Renal cortical epithelial cell (primary cell): ENCODE data around the gene SPACA7. TPM values are rescaled to one million over a fixed set of nuclear protein-coding genes. Genes with fewer than 3 reads are reported as not detected.

Source experiments
- DNase-seq: peaks from one replicate; pipeline ENCODE4 v3.0.0-alpha.2; 2011; ENCODE audit warnings: low read depth
- total RNA-seq: library from RNA; depleted of rRNA; stranded (reverse); fragments of >200 nt; gene quantifications from 2 replicates; pipeline ENCODE4 v1.2.3, GENCODE V29; 2014

The SPACA7 gene
- not detected in 2 replicates for total RNA-seq

GRCh38 chr13:112376050-112376681 is at the start of gene SPACA7:
SPACA7 (plus strand) TSS chr13:112376355; CDS start chr13:112376386, 31 bp downstream.
- DNase-seq: no peak

GRCh38 chr13:112326821-112327370 is 49.3 kb upstream of the SPACA7 start:
- DNase-seq: no peak

GRCh38 chr13:112328936-112329335 is 47.2 kb upstream of the SPACA7 start:
- DNase-seq: no peak

- DNase-seq: no peak
These were observed 46.8 kb upstream of the SPACA7 start for GRCh38 chr13:112329376-112329775.

GRCh38 chr13:112330066-112330465 is 46.1 kb upstream of the SPACA7 start:
- no peak for DNase-seq

- DNase-seq: no peak
These were observed 45.4 kb upstream of the SPACA7 start for GRCh38 chr13:112330479-112331381.

GRCh38 chr13:112331675-112332074 is 44.5 kb upstream of the SPACA7 start:
- no peak for DNase-seq

GRCh38 chr13:112332727-112333126 is 43.4 kb upstream of the SPACA7 start:
- DNase-seq: no peak

GRCh38 chr13:112333756-112334543 is 42.2 kb upstream of the SPACA7 start:
- DNase-seq: no peak

- DNase-seq: no peak
These were observed 41.0 kb upstream of the SPACA7 start for GRCh38 chr13:112335135-112335534.

- DNase-seq: no peak
These were observed 34.7 kb upstream of the SPACA7 start for GRCh38 chr13:112341446-112341845.

GRCh38 chr13:112341976-112342735 is 34.0 kb upstream of the SPACA7 start:
- DNase-seq: no peak

- DNase-seq: no peak
These were observed 33.3 kb upstream of the SPACA7 start for GRCh38 chr13:112342841-112343361.

GRCh38 chr13:112343591-112343990 is 32.6 kb upstream of the SPACA7 start:
- DNase-seq: no peak

GRCh38 chr13:112345826-112346172 is 30.4 kb upstream of the SPACA7 start:
- no peak for DNase-seq

GRCh38 chr13:112346173-112346898 is 29.8 kb upstream of the SPACA7 start:
- DNase-seq: no peak

GRCh38 chr13:112346899-112347229 is 29.3 kb upstream of the SPACA7 start:
- DNase-seq: no peak

- no peak for DNase-seq
These were observed 28.2 kb upstream of the SPACA7 start for GRCh38 chr13:112347986-112348385.

- no peak for DNase-seq
These were observed 27.4 kb upstream of the SPACA7 start for GRCh38 chr13:112348642-112349345.

GRCh38 chr13:112349681-112350080 is 26.5 kb upstream of the SPACA7 start:
- DNase-seq: no peak
